Neuronal stem cell (in vitro differentiated cells): Measurements from ENCODE around the gene CDC14B.

ENCODE experiments used
- DNase-seq: peaks from one replicate; pipeline ENCODE4 v3.0.0-alpha.2; 2013; ENCODE audit warnings: low spot score
- H2AFZ ChIP-seq: one replicate; pipeline ENCODE4 v1.6.1; 2013; ENCODE audit warnings: mild to moderate bottlenecking, low read length, inconsistent platforms
- H2AK5ac ChIP-seq: 2 replicates; pipeline ENCODE4 v1.6.1; 2013; ENCODE audit warnings: low read depth, mild to moderate bottlenecking, inconsistent platforms, low read length, moderate library complexity, mixed read lengths
- H2BK120ac ChIP-seq: 2 replicates; pipeline ENCODE4 v1.6.1; 2013; ENCODE audit warnings: low read depth, mild to moderate bottlenecking, inconsistent platforms, low read length, moderate library complexity, mixed read lengths
- H2BK12ac ChIP-seq: one replicate; pipeline ENCODE4 v1.6.1; 2013; ENCODE audit warnings: low read length, inconsistent platforms
- H2BK15ac ChIP-seq: 2 replicates; pipeline ENCODE4 v1.6.1; 2013; ENCODE audit warnings: mild to moderate bottlenecking, low read length, inconsistent platforms, mixed read lengths
- H2BK5ac ChIP-seq: one replicate; pipeline ENCODE4 v1.6.1; 2013; ENCODE audit warnings: inconsistent platforms, mild to moderate bottlenecking, low read length, moderate library complexity
- H3K14ac ChIP-seq: one replicate; pipeline ENCODE4 v1.6.1; 2013; ENCODE audit warnings: low read length, inconsistent platforms
- H3K18ac ChIP-seq: 2 replicates; pipeline ENCODE4 v1.6.1; 2013; ENCODE audit warnings: low read length, inconsistent platforms
- H3K23ac ChIP-seq: 2 replicates; pipeline ENCODE4 v1.6.1; 2013; ENCODE audit warnings: low read depth, mild to moderate bottlenecking, mixed read lengths, low read length, inconsistent platforms; ENCODE audit not compliant: poor library complexity
- H3K27ac ChIP-seq: replicated peaks from 3 replicates; pipeline ENCODE4 v1.5.1; 2013; ENCODE audit warnings: low read length, inconsistent platforms
- H3K27me3 ChIP-seq, 3 experiments: 2 replicates each; pipeline ENCODE4 v1.6.1; 2013; ENCODE audit warnings: low read length in 3 of 3, mild to moderate bottlenecking in 2 of 3, inconsistent platforms in 1 of 3, low read depth in 1 of 3, mixed read lengths in 1 of 3, moderate library complexity in 1 of 3; ENCODE audit not compliant: control insufficient read depth in 3 of 3, insufficient read depth in 3 of 3
- H3K36me3 ChIP-seq, 2 donors: replicated peaks in 1 of 2; 2 replicates each; pipeline ENCODE4 v1.6.1; 2013; ENCODE audit warnings: low read length in 2 of 2; ENCODE audit not compliant: control insufficient read depth in 2 of 2, insufficient read depth in 2 of 2
- H3K4ac ChIP-seq: 2 replicates; pipeline ENCODE4 v1.6.1; 2013; ENCODE audit warnings: inconsistent platforms, mild to moderate bottlenecking, low read length, moderate library complexity
- H3K4me1 ChIP-seq, 2 donors: 1 replicate in 1 of 2; 2 replicates in 1 of 2; pipeline ENCODE4 v1.6.1; 2013; ENCODE audit warnings: low read length in 2 of 2, low read depth in 1 of 2; ENCODE audit not compliant: control insufficient read depth in 2 of 2, insufficient read depth in 1 of 2
- H3K4me2 ChIP-seq: one replicate; pipeline ENCODE4 v1.6.1; 2013; ENCODE audit warnings: mild to moderate bottlenecking, low read length, inconsistent platforms; ENCODE audit not compliant: insufficient read depth, poor library complexity, severe bottlenecking
- H3K4me3 ChIP-seq, 2 donors: 2 replicates each; pipeline ENCODE4 v1.5.1; 2013; ENCODE audit warnings: low read length in 2 of 2, mild to moderate bottlenecking in 2 of 2, inconsistent platforms in 1 of 2, moderate library complexity in 1 of 2
- H3K79me1 ChIP-seq: one replicate; pipeline ENCODE4 v1.6.1; 2013; ENCODE audit warnings: low read depth, mild to moderate bottlenecking, inconsistent platforms, low read length, moderate library complexity
- H3K9ac ChIP-seq: one replicate; pipeline ENCODE4 v1.6.1; 2013; ENCODE audit warnings: mild to moderate bottlenecking, low read depth, low read length, inconsistent platforms; ENCODE audit not compliant: poor library complexity
- H3K9me3 ChIP-seq, 2 donors: replicated peaks in 1 of 2; 2 replicates each; pipeline versions ENCODE3 to v1.6.1; 2013; ENCODE audit warnings: low read length in 2 of 2, mild to moderate bottlenecking in 2 of 2, inconsistent platforms in 1 of 2, low read depth in 1 of 2, mixed read lengths in 1 of 2, moderate library complexity in 1 of 2; ENCODE audit not compliant: control insufficient read depth in 2 of 2, insufficient read depth in 1 of 2
- H4K8ac ChIP-seq: one replicate; pipeline ENCODE4 v1.6.1; 2013; ENCODE audit warnings: low read depth, mild to moderate bottlenecking, inconsistent platforms, low read length, moderate library complexity
- H4K91ac ChIP-seq: one replicate; pipeline ENCODE4 v1.6.1; 2013; ENCODE audit warnings: low read length, low read depth, mild to moderate bottlenecking, inconsistent platforms; ENCODE audit not compliant: poor library complexity
- WGBS, 2 donors: extraction: QIAGEN DNeasy Blood & Tissue Kit; methylation state at CpG; one replicate each; pipeline ENCODE4 v1.1.7; 2013; ENCODE audit warnings: missing lambda C conversion rate in 2 of 2, mixed read lengths in 1 of 2; ENCODE audit not compliant: insufficient read length in 2 of 2, insufficient replicate concordance in 1 of 2; ENCODE audit errors: extremely low coverage in 2 of 2; 5-methylcytosine and 5-hydroxymethylcytosine counted together

Gene CDC14B

DNA sequence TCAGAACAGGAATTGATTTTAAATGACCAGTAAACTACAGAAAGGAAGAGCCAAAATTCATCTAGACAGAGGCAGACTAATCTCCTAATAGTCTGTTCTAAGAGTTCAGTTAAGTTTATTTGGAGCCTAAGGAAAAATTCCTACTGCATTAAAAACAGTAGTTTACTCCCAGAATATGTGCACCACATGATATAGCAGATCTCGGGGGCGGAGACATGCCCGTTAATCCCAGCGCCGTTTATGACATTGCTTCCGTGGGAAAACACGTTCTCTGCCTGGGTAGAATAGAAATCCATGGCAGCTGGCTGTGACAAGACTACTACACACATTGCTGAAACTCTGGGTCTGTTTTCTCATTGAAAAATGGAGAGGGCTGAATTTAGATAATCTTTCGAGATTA, 158.3 kb downstream of the CDC14B start:
- Histone ChIP-seq H2BK120ac (no peak overlapping the region), H3K4me1 (peaks cover 2 to 17% of the 10 kb centered on the region in 2 donors), H3K18ac (no peak overlapping the region), H2BK5ac (no peak overlapping the region), H3K4me2 (no peak overlapping the region), H2BK15ac (no peak overlapping the region), H3K27me3 (no peaks in the 10 kb centered on the region), H3K79me1 (no peaks in the 10 kb centered on the region), H3K4ac (no peak overlapping the region), H4K91ac (no peak overlapping the region), H3K27ac (no peak overlapping the region), H2AFZ (no peak overlapping the region), H4K8ac (no peak overlapping the region), H3K23ac (no peak overlapping the region), H3K9me3 (no peaks in the 10 kb centered on the region), H3K4me3 (no peak overlapping the region), H3K36me3 (peaks cover 2 to 66% of the 10 kb centered on the region in 2 donors), H3K14ac (no peak overlapping the region), H3K9ac (no peak overlapping the region), H2AK5ac (no peak overlapping the region), H2BK12ac (no peak overlapping the region)
- no CpG with 5 or more reads among the region's 8 CpGs for WGBS, 2 donors
- DNase-seq, result no peak

DNA sequence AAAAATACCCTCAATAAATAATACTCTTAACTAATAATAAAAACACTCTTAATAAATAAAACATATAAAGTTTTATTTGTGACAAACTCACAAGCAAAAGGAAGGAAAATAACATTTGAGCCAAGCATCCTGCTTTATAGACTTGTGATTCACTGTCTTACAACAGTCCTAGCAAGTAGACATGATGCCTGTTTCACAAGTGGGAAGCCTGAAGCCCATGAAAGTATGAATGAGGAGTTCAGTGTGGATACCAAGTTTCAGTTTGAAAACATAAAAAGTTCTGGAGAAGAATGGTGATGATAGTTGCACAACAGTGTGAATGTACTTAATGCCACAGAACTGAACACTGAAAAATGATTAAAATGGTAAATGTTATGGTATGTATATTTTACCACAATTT, 158.8 kb downstream of the CDC14B start:
- no peak overlapping the region for H2AFZ ChIP-seq
- no peak overlapping the region for H3K9ac ChIP-seq
- no peak for DNase-seq
- peaks cover 2 to 17% of the 10 kb centered on the region in 2 donors for H3K4me1 ChIP-seq
- no peaks in the 10 kb centered on the region for H3K27me3 ChIP-seq
- H3K18ac ChIP-seq, result no peak overlapping the region
- H3K4me2 ChIP-seq, result no peak overlapping the region
- no peak overlapping the region for H2BK120ac ChIP-seq
- H2AK5ac ChIP-seq, result no peak overlapping the region
- no peak overlapping the region for H3K4me3 ChIP-seq
- H4K8ac ChIP-seq, result no peak overlapping the region
- no peak overlapping the region for H2BK15ac ChIP-seq
- H3K27ac ChIP-seq, result no peak overlapping the region
- no peak overlapping the region for H3K23ac ChIP-seq
- H3K4ac ChIP-seq, result no peak overlapping the region
- H4K91ac ChIP-seq, result no peak overlapping the region
- H3K9me3 ChIP-seq, result no peaks in the 10 kb centered on the region
- H3K36me3 ChIP-seq, result peaks cover under 1 to 61% of the 10 kb centered on the region in 2 donors
- no peaks in the 10 kb centered on the region for H3K79me1 ChIP-seq
- H2BK5ac ChIP-seq, result no peak overlapping the region
- no peak overlapping the region for H3K14ac ChIP-seq
- no peak overlapping the region for H2BK12ac ChIP-seq

DNA sequence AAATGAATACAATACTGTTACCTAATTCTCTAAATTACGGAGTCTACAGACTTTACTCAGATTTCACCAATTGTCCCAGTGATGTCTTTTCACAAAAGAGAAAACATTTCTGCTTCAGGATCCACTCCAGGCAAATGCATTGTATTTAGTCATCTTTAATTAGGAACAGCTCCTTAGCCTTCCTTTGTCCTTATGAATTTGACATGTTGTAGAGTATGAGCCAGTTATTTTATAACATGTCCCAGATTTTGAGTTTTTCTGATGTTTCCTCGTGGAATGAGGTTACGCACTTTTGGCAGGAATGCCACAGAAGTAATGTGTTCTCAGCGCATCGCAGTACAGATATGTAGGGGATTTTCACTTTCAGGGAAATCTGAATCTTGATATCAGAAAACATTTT, 159.2 kb downstream of the CDC14B start:
- peaks cover 2 to 17% of the 10 kb centered on the region in 2 donors for H3K4me1 ChIP-seq
- H2BK120ac ChIP-seq, result no peak overlapping the region
- peaks cover 0 to 57% of the 10 kb centered on the region in 2 donors for H3K36me3 ChIP-seq
- no peak for DNase-seq
- no peaks in the 10 kb centered on the region for H3K79me1 ChIP-seq
- no peak overlapping the region for H2AFZ ChIP-seq
- no peak overlapping the region for H3K27ac ChIP-seq
- no peak overlapping the region for H2AK5ac ChIP-seq
- H4K91ac ChIP-seq, result no peak overlapping the region
- no peak overlapping the region for H2BK15ac ChIP-seq
- H3K18ac ChIP-seq, result no peak overlapping the region
- H3K9me3 ChIP-seq, result no peaks in the 10 kb centered on the region
- H3K4me3 ChIP-seq, result no peak overlapping the region
- H3K27me3 ChIP-seq, result no peaks in the 10 kb centered on the region
- H3K4me2 ChIP-seq, result no peak overlapping the region
- H3K23ac ChIP-seq, result no peak overlapping the region
- no peak overlapping the region for H2BK12ac ChIP-seq
- H3K9ac ChIP-seq, result no peak overlapping the region
- no peak overlapping the region for H3K4ac ChIP-seq
- H2BK5ac ChIP-seq, result no peak overlapping the region
- H4K8ac ChIP-seq, result no peak overlapping the region
- H3K14ac ChIP-seq, result no peak overlapping the region
- no CpG with 5 or more reads among the region's 5 CpGs for WGBS, 2 donors

DNA sequence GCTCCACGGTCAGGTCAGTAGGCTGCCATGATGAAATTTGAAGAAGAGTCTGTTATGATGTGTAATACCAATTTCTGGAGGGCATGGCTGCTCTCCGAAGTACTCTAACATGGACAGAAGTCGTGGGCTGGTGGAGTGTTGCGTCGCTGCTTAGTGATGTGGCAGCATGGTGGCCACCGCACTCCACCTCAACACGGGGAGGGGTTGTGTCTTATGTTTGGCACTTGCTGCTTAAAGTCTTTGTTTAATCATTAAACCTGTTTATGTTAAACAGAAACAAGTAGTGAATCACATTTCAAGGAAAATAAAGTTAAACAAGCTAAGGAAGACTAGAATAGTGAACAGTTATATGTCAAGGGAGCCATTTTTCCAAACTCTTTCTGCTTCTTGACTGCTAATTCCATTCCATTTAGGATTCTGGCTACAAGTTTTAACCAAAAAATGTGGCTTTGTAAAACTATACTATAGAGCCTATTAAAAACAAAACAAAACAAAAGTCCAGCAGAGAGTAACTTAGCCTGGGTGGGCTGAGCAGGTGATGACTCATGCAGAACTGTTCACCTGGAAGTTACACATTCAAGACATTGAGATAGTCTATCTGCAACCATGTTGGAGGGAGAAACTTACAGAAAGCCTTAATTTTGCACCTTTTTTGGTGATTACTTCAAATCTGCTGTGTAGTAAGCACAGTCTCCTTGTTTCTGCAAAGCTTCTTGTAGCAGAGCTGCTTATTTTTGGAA, 160.2 kb downstream of the CDC14B start:
- no peak for DNase-seq
- Histone ChIP-seq H2BK15ac (no peak overlapping the region), H3K36me3 (peaks cover 0 to 47% of the 10 kb centered on the region in 2 donors), H3K9me3 (no peaks in the 10 kb centered on the region), H3K4me1 (peaks cover 2 to 15% of the 10 kb centered on the region in 2 donors), H3K23ac (no peak overlapping the region), H3K79me1 (no peaks in the 10 kb centered on the region), H2BK12ac (no peak overlapping the region), H3K18ac (no peak overlapping the region), H3K27ac (no peak overlapping the region), H3K27me3 (no peaks in the 10 kb centered on the region), H2BK5ac (no peak overlapping the region), H3K4me3 (no peak overlapping the region), H3K4ac (no peak overlapping the region), H3K9ac (no peak overlapping the region), H4K8ac (no peak overlapping the region), H4K91ac (no peak overlapping the region), H2AFZ (no peak overlapping the region), H3K14ac (no peak overlapping the region), H2AK5ac (no peak overlapping the region), H3K4me2 (no peak overlapping the region), H2BK120ac (no peak overlapping the region)
- WGBS, 2 donors, result no CpG with 5 or more reads among the region's 7 CpGs
